ENCODE data around the gene WIF1. TPM values are rescaled to one million over a fixed set of nuclear protein-coding genes. Genes with fewer than 3 reads are reported as not detected.

Gene WIF1
- total RNA-seq, 1 experiment from 2014 or later, result 0.29 TPM

- DNase-seq (ENCODE audit: low read depth), result no peak
Observed at GRCh38 chr12:65122703-65123102, 1.6 kb upstream of the WIF1 start.

- DNase-seq (ENCODE audit: low read depth), result no peak
Observed at GRCh38 chr12:65121956-65122469, 908 bp upstream of the WIF1 start.

GRCh38 chr12:65119063-65119462 lies 2.0 kb downstream of the WIF1 start:
- DNase-seq (ENCODE audit: low read depth), result no peak

- peak; percentile 23 for DNase-seq (ENCODE audit: low read depth)
Observed at GRCh38 chr12:65113621-65114035, 7.5 kb downstream of the WIF1 start.

DNA sequence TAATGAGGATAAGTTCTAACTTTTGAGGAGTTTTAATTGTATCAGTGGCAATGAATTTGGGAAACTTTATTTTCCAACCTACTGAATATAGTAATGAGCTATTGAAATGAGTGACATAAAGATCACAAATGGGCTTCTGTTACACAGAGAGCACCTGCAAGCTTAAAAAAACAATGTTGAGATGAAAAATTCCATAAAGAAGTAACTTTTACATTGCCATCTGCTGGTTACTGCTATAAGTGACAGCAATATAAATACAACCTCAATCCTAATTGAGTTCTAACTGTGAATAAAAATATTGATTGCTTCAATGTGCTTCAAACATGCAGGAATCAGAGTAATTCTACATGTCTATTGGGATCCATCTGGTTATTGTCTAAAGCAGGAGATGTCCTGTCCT lies 14.2 kb downstream of the WIF1 start:
- DNase-seq (ENCODE audit: low read depth), result no peak

DNA sequence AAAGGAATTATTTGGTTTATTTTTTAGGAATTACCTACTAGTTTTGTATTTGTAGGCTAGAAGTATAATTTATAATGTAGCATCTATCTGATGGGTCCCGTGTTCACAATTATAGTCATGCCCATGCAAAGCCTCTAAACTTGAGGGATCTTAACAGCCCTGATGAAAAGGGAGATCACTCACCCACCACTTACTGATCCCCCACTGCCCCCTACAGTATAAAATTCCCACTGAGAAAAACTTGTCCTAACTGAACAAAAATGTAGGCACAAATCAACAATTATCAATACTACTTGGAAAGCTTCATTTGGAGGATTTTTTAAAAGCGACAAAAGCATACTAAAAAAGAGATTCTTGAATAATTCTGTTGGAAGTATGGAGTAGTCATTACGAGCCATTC lies 21.0 kb downstream of the WIF1 start:
- peak; percentile 6 for DNase-seq (ENCODE audit: low read depth)

DNA sequence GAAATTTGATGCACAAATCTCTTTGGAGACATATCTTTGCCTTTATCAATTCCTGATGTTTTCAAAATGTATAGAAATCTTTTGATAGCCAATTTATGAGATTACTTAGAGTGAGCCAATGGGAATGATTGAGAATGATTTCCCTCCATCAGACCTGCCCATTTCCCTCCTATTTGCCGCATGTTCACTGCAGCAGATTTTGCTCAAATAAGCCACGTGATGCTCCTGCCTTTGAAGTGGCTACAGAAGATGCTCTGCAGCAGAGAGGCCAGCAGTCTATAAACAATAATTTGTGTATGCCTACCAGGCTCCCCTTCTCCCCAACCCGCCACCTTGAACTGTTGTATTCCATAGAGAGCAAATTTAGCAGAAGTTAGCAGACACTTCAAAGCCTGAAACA lies 21.9 kb downstream of the WIF1 start:
- no peak for DNase-seq (ENCODE audit: low read depth)

DNA sequence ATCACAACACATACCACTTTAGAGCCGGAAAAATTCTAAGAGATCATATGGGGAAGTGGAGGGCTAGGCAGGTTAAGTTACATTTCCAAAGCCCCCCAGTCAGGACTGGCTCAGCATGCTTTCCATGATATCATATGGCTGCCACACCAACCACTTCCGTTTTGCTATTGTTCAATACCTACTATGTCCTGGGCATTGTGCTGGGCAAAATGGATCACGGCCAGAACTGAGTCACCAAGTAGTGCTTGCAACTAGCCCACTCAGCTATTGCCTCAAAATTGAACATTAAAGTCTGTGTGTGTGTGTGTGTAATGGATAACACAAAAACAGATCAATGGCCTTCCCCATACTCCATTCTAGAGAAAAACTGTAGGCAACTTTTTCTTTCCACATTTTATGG lies 22.7 kb downstream of the WIF1 start:
- DNase-seq (ENCODE audit: low read depth), result peak; percentile 70

DNA sequence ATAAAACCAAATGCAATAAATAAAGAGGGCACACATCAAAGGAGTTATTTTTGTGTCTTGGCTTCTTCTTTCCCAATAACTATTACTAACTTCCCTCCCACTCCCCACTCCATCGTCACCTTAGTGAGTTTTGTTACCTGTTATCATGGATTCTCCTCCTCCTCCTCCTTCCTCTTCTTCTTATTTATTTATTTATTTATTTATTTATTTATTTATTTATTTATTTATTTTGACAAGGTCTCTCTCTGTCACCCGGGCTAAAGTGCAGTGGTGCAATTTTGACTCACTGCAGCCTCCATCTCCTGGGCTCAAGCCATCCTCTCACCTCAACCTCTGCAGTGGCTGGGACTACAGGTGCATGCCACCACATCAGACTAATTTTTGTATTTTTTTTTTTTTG lies 26.4 kb downstream of the WIF1 start:
- no peak for DNase-seq (ENCODE audit: low read depth)

GRCh38 chr12:65093606-65094005 lies 27.5 kb downstream of the WIF1 start:
- DNase-seq (ENCODE audit: low read depth), result peak; percentile 6

GRCh38 chr12:65090461-65090860 lies 30.6 kb downstream of the WIF1 start:
- DNase-seq (ENCODE audit: low read depth), result no peak

DNA sequence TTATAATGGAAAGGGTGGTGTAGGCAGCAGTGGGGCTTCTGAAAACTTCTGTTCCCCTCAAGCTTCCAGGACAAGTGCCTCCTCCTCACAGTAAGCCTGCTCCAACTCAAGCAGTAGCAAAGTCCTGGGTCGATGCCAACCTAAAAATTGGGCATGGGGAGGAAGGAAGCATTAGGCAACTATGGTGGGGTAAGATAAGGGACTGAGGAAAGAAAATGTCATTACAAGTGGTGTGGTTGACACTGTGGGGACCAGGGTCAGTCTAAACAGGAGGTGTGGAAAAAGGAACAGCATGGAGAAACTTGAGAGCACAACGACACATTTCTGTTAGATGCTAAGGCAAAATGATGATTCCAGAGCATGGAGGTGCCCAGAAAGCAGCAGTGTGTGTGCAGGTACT lies 34.9 kb downstream of the WIF1 start:
- DNase-seq (ENCODE audit: low read depth), result no peak

DNA sequence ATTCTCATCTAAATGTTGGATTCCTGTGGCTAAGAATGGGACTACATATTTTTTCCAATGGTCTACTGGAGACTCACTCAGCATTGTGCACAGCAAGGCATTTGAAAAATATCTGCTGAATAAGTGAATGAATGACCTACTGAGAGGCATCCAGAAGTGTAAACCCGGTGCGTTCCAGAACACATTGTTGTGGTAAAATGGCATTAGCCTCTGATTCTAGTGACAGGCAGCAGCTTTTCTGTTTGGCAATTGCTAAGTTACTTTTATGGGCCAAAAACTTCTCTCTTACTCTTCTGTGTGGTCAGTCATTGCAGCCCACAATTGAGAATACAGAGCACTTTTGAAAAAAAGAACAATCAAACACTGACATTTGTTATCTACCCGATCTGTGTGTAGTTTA lies 36.5 kb downstream of the WIF1 start:
- DNase-seq (ENCODE audit: low read depth), result no peak

GRCh38 chr12:65083581-65083980 lies 37.5 kb downstream of the WIF1 start:
- no peak for DNase-seq (ENCODE audit: low read depth)

- DNase-seq (ENCODE audit: low read depth), result no peak
Observed at GRCh38 chr12:65082406-65082805, 38.7 kb downstream of the WIF1 start.

DNA sequence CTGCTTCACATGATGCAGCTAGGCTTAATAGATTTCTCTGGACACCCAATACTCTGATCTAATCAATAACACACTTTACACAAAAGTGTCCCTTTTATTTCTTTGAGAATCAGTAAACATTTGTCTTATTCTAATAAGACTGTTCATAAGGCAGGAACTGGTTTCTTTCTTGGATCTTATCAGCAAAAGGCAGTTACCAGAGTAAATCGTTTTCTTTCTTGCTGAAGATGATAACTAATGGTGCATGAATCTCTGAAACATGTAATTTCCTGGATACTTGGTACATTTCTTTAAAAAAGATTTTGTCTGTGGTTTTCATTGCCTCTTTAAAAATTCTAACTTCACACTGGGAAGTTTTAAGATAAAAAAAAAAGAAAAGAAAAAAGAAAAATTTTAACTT lies 39.6 kb downstream of the WIF1 start:
- DNase-seq (ENCODE audit: low read depth), result no peak

- peak; percentile 6 for DNase-seq (ENCODE audit: low read depth)
Observed at GRCh38 chr12:65074932-65075331, 46.2 kb downstream of the WIF1 start.

DNA sequence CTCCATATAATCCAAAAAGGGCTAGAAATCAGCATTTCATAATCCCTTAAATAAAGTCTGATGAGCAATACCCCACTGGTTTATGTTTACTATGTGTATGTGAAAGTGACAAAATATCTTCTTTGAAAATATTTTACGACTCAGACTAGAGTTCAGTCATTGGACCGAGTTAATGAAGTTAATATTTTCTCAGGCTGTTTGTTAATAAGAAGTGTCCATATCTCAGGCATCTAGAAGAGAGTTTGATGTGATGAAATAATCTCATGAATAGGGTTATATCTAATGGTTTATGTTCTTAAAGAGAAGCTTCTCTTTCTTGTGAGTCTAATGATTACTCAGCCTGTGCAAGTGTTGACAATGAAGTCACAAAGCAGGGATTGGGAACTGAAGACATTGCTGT lies 51.8 kb downstream of the WIF1 start:
- no peak for DNase-seq (ENCODE audit: low read depth)

- no peak for DNase-seq (ENCODE audit: low read depth)
Observed at GRCh38 chr12:65067383-65067782, 53.7 kb downstream of the WIF1 start.

DNA sequence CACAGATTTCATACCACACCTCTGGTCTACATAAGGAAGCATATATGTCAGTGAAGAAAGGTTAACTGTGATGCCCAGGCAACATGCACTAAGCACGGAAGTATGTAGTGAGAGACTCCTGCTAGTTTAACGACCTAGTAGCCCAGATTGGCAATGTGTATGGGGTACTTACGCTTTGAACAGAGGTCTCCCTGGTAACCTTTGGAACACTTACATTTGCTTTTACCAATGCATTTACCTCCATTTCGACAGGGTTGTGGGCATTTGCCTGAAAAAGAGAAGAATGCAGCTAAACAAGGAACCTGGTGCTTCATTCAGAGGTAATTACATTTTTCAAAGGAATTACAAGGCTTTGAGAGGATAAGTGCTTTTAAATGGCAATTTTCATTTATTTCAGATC lies 65.2 kb downstream of the WIF1 start:
- DNase-seq (ENCODE audit: low read depth), result no peak

DNA sequence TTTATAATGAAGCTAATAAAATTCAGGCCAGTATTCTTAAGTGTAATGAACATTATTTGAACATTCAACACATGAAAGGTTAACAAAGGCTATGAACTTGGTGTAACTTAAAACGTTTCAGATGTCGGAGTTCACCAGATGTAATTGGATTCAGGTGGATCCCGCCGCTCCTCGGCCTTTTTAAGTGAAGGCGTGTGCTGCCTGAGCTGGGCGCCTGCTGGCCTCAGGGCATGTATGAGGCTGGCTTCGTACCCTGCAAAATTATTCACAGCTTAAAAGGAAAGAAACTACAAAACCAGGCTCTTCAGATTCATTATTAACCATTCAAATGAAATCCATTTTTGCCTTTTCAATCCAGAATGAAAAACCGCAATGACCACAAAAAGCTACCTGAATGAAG lies 69.9 kb downstream of the WIF1 start:
- no peak for DNase-seq (ENCODE audit: low read depth)

DNA sequence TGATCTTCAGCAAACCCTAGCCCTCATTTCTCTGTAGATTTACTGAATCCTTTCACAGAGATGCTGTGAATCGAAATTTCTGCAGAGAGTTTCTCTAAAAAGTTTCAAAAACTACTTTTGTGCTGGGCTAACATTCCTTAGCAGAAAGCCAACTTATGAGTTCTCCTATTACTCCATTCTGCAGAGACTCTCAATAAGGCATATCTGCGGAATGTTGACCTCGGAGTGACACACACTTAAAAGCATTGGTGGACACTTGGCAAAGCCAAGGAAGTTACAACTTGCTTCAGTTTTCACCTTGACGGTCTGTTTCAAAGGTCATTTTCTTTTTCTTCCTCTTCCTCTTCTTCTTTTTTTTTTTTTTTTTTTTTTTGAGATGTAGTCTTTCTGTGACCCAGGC lies 75.8 kb downstream of the WIF1 start:
- DNase-seq (ENCODE audit: low read depth), result no peak

GRCh38 chr12:65039301-65039700 lies 81.8 kb downstream of the WIF1 start:
- no peak for DNase-seq (ENCODE audit: low read depth)

DNA sequence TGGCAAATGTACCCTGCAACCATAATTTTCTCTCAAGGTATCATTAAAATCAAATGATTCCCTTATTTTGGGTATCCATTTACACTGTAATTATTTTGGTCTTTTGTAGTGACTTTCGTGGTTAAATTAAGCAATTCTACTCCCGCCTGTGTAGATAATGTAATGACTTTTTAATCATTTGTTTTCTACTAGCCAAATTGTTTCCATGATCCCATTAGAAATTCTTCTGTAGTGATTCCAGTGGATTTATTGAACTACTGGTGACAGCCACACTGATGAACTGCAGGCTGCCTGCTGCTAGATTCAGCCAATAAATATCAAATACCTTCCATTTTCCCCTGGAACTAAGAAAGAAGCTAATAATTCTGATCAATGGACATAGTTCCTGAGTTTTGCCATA lies 96.0 kb downstream of the WIF1 start:
- no peak for DNase-seq (ENCODE audit: low read depth)

DNA sequence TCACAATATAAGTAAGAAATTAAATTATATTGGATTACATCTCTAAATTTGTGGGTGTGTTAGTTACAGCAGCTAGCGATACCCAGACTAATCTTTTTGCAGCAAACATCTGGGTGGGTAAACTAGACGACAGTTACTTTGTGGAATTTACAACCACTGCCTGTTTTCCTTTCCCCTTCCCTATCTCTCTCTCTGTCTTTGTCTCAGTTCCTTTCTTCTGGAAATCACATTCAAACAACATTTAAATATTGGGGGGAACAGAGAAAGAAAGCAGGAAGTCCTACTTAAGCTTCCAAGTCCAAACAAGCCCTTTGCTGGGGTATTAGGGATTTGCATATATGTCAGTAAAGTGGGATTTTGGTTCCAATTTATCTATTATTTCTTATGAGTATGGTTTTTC lies 97.6 kb downstream of the WIF1 start:
- no peak for DNase-seq (ENCODE audit: low read depth)
